ENCODE results near the gene PSMD12. TPM values are rescaled to one million over a fixed set of nuclear protein-coding genes. Genes with fewer than 3 reads are reported as not detected.
A peak's percentile ranks its signal among the peaks of the same experiment; 100 is the strongest.
"Not testable (repeated sequence)": the region's sequence is repeated elsewhere in the genome, so short reads cannot be mapped to it uniquely, and the experiment has no call there.

PSMD12 gene
- total RNA-seq, 1 experiment from 2014 or later: 192 TPM

GRCh38 chr17:67323445-67323844 lies 42.9 kb downstream of the PSMD12 start:
- TF ChIP-seq EZH2 (IDR thresholded peaks at IDR 0.05; ENCODE audit: borderline replicate concordance, low read depth, low read length, poor library complexity, severe bottlenecking) (no peak), CTCF (conservative IDR thresholded peaks at IDR 0.05; ENCODE audit: low read depth, low read length) (no peak)
- H3K27me3 ChIP-seq (replicated peaks; ENCODE audit: insufficient read depth, low read depth, low read length, poor library complexity): no peaks in the 10 kb centered on the region
- H3K27ac ChIP-seq (ENCODE audit: low read depth, low read length, poor library complexity, severe bottlenecking): no peak overlapping the region
- BruUV-seq (replicated peaks): no TSS peak
- H3K4me1 ChIP-seq (ENCODE audit: insufficient read depth, low read length, poor library complexity, severe bottlenecking): peaks cover 7% of the 10 kb centered on the region
- POLR2A ChIA-PET (ENCODE audit: low non-redundant PET): no interaction called here
- H3K4me3 ChIP-seq (ENCODE audit: low read depth, low read length, poor library complexity, severe bottlenecking): no peak overlapping the region
- CTCF ChIA-PET: no interaction called here
- intact Hi-C loops (cut with micrococcal nuclease; ENCODE audit: unreplicated experiment): no loop called here
- H3K9me3 ChIP-seq (ENCODE audit: low read depth, low read length, poor library complexity, severe bottlenecking): no peaks in the 10 kb centered on the region
- DNase-seq (ENCODE audit: low spot score): no peak
- no peaks in the 10 kb centered on the region for H3K36me3 ChIP-seq (ENCODE audit: insufficient read depth, low read length, poor library complexity, severe bottlenecking)

GRCh38 chr17:67322042-67322787 lies 44.2 kb downstream of the PSMD12 start:
- intact Hi-C loops (cut with micrococcal nuclease; ENCODE audit: unreplicated experiment): no loop called here
- Histone ChIP-seq H3K4me3 (ENCODE audit: low read depth, low read length, poor library complexity, severe bottlenecking) (no peak overlapping the region), H3K27me3 (replicated peaks; ENCODE audit: insufficient read depth, low read depth, low read length, poor library complexity) (no peaks in the 10 kb centered on the region), H3K27ac (ENCODE audit: low read depth, low read length, poor library complexity, severe bottlenecking) (peak overlapping the region; percentile 25), H3K4me1 (ENCODE audit: insufficient read depth, low read length, poor library complexity, severe bottlenecking) (peaks cover 7% of the 10 kb centered on the region), H3K36me3 (ENCODE audit: insufficient read depth, low read length, poor library complexity, severe bottlenecking) (no peaks in the 10 kb centered on the region), H3K9me3 (ENCODE audit: low read depth, low read length, poor library complexity, severe bottlenecking) (no peaks in the 10 kb centered on the region)
- TF ChIP-seq EZH2 (IDR thresholded peaks at IDR 0.05; ENCODE audit: borderline replicate concordance, low read depth, low read length, poor library complexity, severe bottlenecking) (no peak), CTCF (conservative IDR thresholded peaks at IDR 0.05; ENCODE audit: low read depth, low read length) (no peak)
- ChIA-PET POLR2A (ENCODE audit: low non-redundant PET) (no interaction called here), CTCF (interaction anchor here (0.7 kb wide), 1 partner anchor 29 kb away, joined by 4 read pairs; no protein-coding TSS in a partner anchor)
- peak; percentile 88 for DNase-seq (ENCODE audit: low spot score)
- no TSS peak for BruUV-seq (replicated peaks)

GRCh38 chr17:67321486-67321885 lies 44.9 kb downstream of the PSMD12 start:
- H3K27ac ChIP-seq (ENCODE audit: low read depth, low read length, poor library complexity, severe bottlenecking); H3K9me3 ChIP-seq (ENCODE audit: low read depth, low read length, poor library complexity, severe bottlenecking); intact Hi-C loops (cut with micrococcal nuclease; ENCODE audit: unreplicated experiment); H3K36me3 ChIP-seq (ENCODE audit: insufficient read depth, low read length, poor library complexity, severe bottlenecking); DNase-seq (ENCODE audit: low spot score); H3K27me3 ChIP-seq (replicated peaks; ENCODE audit: insufficient read depth, low read depth, low read length, poor library complexity); POLR2A ChIA-PET (ENCODE audit: low non-redundant PET); H3K4me3 ChIP-seq (ENCODE audit: low read depth, low read length, poor library complexity, severe bottlenecking); H3K4me1 ChIP-seq (ENCODE audit: insufficient read depth, low read length, poor library complexity, severe bottlenecking): not testable (repeated sequence)
- CTCF ChIA-PET: interaction anchor here (0.7 kb wide), 1 partner anchor 29 kb away, joined by 4 read pairs; no protein-coding TSS in a partner anchor
- BruUV-seq (replicated peaks): TSS peak; percentile 97

GRCh38 chr17:67316781-67317180 lies 49.6 kb downstream of the PSMD12 start:
- no peak overlapping the region for H3K4me3 ChIP-seq (ENCODE audit: low read depth, low read length, poor library complexity, severe bottlenecking)
- TF ChIP-seq EZH2 (IDR thresholded peaks at IDR 0.05; ENCODE audit: borderline replicate concordance, low read depth, low read length, poor library complexity, severe bottlenecking) (no peak), CTCF (conservative IDR thresholded peaks at IDR 0.05; ENCODE audit: low read depth, low read length) (no peak)
- intact Hi-C loops (cut with micrococcal nuclease; ENCODE audit: unreplicated experiment): no loop called here
- peaks cover 5% of the 10 kb centered on the region for H3K4me1 ChIP-seq (ENCODE audit: insufficient read depth, low read length, poor library complexity, severe bottlenecking)
- ChIA-PET CTCF (no interaction called here), POLR2A (ENCODE audit: low non-redundant PET) (no interaction called here)
- BruUV-seq (replicated peaks): no TSS peak
- no peaks in the 10 kb centered on the region for H3K9me3 ChIP-seq (ENCODE audit: low read depth, low read length, poor library complexity, severe bottlenecking)
- no peaks in the 10 kb centered on the region for H3K36me3 ChIP-seq (ENCODE audit: insufficient read depth, low read length, poor library complexity, severe bottlenecking)
- no peak overlapping the region for H3K27ac ChIP-seq (ENCODE audit: low read depth, low read length, poor library complexity, severe bottlenecking)
- DNase-seq (ENCODE audit: low spot score): no peak
- no peaks in the 10 kb centered on the region for H3K27me3 ChIP-seq (replicated peaks; ENCODE audit: insufficient read depth, low read depth, low read length, poor library complexity)

Data from A673 (cell line).